NCI-H2227 (cell line): ENCODE results near the gene CTNS.

Experiments
- DNase-seq: peaks from one replicate; lab custom pipeline; 2025; ENCODE audit not compliant: unreplicated experiment; lab: John Stamatoyannopoulos, UW

The CTNS gene

DNA sequence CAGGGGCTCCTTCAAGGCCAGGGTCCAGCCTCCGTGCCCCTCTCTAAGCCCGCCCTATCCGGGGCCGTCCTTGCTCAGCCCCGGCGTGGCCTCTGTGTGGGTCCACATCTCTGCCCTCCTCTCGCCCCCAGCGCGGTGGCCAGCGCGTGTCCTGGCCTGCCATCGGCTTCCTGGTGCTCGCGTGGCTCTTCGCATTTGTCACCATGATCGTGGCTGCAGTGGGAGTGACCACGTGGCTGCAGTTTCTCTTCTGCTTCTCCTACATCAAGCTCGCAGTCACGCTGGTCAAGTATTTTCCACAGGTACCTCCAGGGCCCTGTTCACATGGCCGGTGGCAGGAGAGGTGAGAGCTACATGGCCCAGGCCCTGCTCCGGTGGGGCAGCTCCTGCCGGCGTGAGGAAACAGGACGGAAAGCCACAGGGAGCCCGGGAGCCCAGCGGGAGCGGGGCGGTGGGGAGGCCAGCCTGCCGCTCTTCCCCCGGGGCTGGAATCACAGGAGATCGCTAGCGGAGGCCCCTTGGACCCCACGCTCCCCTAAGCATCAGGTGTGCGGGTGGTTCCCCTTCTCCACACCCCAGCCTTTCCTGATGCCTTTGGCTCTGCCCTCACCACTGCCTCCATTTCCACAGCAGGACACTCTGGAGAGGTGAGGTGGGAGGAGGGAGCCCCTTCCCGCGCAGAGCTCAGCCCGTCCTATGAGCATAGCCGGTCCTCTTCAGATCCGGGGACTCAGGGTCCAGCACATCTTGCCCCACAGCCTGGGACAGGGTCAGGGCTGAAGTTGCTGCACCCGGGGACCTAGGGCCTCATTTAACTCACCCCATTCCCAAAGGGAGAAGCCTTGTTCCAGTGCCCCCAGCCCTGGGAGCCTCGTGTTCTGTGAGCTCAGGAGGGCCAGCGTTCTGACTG is 21.6 kb downstream of the CTNS start:
- no peak for DNase-seq

DNA sequence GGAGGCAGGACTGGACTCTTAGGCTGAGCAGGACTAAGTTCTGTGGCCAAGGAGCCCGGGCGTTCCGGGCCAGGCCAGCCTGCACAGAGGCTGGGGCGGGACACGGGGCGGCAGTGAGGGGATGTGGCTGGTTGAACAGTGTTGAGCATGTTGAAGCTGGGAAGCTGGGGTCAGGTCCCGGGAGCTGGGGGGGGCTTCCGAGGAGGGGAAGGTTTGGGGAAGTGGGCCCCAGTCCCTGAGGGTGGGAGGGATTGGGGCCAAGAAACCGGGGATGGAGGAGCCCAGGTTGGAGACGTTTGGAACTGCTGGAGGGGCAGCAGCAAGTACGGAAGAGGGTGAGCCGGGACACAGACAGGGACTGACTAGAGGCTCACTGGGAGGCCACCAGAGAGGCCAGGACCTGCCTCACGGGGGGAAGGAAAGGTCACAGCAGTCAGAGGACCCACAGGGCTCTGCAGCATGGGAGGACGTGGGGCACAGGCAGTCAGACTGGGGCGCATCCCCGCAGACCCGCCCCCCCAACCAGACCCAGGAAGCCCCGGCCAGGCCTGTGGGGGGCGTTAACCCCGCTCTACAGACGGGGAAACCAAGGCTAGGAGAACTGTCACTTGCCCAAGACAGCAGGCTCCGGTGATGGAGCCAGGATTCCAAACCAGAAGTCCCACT is 22.4 kb downstream of the CTNS start:
- no peak for DNase-seq

DNA sequence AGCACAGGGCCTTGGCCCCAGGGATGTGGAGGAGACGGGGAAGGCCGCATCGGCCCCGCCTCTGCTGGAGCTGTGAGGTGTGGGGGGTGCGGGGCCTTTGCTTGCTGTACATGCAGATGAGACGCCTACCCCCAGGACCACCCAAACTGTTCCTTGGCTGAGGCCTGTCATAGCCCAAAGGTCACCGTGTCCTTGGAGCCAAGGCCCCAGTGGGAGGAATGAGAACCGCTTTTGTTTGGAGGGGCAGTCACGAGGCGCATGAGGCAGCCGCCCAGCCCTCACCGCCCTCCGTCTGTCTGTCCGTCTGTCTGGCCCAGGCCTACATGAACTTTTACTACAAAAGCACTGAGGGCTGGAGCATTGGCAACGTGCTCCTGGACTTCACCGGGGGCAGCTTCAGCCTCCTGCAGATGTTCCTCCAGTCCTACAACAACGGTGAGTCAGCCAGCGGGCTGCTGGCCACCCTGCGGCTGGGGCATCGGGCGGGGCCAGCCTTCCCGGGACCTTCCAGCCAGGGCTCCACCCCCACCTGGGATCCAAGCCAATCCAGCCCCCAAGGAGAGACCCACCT is 23.1 kb downstream of the CTNS start:
- no peak for DNase-seq

DNA sequence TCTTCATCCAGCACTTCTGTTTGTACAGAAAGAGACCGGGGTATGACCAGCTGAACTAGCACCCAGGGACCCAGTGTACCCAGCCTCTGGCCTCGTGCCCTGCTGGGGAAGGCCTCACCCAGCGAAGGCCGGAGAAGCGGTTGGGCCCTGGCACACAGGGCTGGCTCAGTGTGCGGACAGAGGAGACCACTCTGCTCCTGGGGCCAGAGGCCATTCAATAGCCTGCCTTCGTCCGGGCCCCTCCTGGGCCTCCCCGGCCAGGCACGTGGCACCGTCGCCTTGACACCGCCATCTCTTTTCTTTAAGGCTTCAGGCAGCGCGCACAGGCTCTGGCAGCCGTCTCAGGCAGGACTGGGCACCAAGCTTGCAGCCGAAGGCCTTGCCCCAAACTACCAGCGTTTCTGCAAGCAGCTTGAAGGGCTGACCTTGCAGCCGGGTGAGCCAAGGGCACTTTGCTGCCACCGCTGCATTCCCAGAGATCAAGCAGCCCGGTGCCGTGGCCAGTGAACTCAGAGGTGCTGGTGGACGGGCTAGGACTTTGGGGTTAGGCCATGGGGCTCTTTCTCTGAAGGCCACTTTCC is 23.8 kb downstream of the CTNS start:
- no peak for DNase-seq

DNA sequence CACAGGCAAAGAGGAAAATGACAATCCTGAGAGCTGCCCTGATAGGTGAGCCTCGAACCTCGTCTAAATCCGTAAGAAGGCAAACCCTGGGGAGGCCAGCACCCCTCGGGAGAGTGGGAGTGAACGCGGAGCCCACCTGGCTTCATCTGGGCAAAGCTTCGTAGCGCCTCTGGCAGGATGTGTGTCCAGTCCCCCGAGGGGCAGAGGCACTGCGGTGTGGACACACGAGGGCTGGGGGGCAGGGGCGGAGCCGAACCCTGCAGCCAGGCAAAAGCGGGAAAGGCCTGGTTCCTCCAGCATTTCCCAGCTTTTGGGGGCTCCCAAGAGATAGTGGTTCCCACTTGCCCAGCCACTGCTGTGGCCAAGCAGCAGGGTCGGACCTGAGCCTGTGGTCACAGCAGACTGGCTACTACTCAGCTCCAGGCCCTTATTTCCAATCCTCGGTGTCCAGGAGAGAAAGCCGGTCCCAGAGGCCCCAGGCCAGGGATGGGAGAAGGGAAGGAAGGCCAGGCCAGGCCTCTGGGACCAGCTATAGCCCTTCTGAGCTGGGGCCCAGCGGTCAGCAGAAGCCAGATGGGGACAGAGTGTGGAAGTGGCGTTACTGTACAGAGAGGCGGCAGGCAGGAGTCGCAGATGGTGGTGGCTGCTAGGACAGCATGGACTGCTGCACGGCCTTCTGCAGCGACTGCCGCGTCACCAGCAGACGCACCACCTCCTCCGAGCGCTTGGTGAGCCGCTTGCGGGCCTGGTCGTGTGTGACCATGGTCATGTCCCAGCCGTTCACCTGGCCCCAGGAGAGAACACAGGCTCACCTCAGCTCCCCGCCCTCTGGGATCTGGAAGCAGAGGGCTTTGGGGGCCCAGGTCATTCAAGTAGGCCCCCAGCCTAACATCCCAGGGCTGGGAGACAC is 26.8 kb downstream of the CTNS start:
- no peak for DNase-seq

DNA sequence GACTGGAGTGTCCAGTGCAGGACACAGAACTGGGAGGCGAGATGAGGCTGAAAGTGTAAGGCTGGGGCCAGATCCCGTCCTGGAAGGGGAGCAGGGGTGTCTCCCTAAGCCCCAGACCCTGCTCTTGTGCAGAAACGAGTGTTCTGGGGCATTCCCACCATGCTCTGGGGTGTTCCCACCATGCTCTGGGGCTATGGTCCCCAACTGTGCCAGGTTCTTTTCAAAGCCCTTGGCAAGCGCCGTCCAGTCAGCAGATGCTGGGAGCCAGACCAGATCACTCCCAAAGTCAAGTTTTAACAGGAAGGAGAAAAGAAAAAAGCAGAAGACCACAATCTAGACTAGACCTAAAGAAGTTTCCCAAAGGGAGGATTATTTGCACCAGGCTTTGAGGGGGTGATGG is 29.3 kb downstream of the CTNS start:
- no peak for DNase-seq

DNA sequence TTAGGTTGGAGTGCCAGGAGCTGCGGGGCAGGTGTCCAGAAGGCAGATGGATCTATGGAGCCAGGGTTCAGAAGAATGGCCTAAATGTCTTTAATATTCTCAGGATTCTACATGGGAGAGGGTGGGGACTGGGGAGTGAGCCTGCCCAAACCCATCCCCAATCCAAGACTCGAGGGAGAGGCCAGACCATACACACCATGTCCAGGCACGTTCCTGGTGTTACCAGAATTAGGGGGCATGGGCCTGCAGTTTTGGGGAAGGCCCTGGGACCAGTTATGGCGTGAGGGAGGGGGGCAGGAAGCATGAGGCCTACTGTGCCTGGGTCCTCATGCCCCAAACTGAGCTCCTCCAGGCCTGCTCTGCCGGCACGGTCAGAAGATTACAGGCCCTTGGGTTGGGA is 30.0 kb downstream of the CTNS start:
- no peak for DNase-seq

DNA sequence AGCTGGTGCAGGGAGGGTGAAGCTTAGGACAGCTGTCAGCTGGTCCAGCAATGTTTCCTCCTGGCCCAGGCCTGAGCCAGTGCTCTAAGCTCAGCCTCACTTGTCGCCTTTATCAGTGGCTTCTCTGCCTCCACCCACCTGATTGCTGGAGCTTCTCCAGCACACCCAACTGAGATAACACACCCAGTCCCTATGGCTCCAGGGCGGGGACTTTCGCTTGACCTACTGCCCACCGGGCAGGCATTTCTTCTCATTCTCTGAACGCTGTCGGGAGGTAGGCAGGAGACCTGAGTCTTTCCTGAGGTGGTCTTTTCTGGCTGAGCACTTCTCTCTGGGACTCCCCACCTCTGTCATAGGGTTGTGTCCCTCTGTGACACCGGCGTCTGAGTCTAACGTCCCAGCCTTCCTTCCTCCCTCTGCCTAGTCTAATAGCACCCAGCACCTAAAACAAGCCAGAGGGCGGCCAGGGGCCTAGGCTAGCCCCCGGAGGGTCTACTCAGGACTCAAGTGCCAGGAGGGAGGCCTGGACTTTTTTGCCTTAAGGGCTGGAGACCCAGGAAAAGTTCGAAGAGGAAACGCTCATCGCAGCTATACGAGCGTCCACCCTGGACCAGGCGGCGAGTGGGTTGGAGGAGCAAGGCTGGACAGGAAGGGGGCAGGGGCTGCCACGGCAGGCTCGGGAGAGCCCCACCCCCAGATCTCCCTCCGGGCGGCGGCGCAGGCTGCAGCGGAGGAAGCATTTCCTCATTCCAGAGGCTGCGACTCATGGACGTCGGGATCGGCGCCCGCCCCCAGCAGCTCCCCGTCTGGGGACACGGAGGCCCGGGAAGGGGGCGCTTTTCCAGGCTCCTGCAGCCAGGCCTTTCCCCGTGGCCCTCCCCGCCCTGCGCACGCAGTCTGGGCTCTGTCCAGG is 31.1 kb downstream of the CTNS start:
- peak; percentile 73 for DNase-seq

DNA sequence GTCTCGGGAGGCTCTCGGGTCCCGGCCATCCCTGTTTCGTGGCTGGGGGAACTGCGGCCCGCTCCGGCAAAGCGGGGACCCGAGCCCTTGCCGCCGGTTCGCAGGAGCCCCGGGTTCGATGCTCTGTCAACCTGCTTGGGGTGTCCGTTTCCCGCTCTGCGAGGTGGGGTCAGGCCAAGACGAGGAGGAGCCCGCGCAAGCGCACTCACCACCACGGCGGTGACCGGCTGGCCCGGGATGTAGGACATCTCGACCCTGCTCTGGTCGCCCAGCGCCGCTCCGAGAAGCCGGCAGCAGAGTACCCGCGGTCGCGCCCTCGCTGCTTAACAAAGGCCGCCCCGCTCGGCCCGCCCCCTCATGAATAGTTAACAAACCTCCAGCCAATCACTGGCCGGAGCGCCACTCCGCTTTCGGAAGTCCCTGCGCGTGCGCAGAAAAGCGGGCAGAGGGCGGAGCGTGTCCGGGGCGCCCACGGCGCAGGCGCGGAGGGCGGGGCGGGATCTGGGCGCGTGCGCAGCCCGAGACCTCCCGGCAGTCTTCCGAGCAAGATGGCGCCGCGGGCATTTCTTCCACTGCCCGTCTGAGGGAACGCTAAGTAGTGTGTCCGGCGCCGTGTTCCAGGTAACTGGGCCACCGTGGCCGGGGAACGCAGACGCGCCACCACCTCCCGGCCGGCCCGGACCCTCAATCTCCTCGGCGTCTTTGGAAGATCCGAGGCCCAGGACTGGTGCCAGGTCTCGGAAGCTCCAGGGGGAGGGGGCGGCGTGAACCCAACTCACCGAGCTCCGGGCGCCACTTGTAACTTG is 31.9 kb downstream of the CTNS start, which contains the start of the genes EMC6 and TAX1BP3:
Gene EMC6 (plus strand): TSS at position 534 of the 806 bp plus-strand sequence. CDS start 335 bp downstream, outside the sequence.
Gene TAX1BP3 (minus strand): TSS at position 300 of the 806 bp plus-strand sequence. CDS start 52 bp downstream, at position 248.
- DNase-seq, result peak; percentile 97

DNA sequence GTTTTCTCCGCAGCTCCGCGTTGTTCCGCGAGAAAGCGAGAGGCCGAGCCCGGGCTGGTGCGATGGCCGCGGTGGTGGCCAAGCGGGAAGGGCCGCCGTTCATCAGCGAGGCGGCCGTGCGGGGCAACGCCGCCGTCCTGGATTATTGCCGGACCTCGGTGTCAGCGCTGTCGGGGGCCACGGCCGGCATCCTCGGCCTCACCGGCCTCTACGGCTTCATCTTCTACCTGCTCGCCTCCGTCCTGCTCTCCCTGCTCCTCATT is 32.5 kb downstream of the CTNS start:
- DNase-seq, result no peak

DNA sequence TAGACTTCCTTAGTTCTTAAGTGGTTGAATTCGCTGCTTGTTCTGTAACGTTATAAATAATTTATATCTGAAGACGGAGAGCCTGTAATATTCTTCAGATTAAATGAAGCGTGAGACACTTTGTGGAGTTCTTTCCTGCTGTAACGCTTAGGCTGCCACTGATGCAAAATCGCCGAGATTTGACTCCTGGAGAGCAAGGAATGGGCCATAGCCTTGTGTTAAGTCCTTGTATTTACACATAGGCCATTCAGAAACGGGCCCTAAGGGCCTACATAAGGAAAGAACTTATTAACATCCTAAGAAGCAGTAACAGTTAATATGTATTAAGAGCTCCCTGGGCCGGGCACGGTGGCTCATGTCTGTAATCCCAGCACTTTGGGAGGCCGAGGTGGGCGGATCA is 33.0 kb downstream of the CTNS start:
- DNase-seq, result no peak

DNA sequence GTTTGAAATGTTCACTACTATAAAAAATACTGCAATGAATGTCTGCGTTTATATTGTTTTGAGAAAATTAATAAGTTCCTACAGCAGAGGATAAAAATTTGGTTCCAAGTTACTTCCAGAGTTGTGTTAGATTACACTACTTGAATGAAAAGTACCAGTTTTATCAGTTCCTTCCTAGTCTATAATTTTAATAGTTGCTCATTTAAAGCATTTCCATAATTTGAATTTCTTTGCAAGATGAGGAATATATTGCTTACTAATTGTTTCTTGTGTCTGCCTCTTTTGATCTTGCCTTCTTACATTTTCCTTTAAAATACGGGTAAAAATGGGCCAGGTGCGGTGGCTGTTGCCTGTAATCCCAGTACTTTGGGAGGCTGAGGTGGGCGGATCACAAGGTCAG is 36.0 kb downstream of the CTNS start:
- no peak for DNase-seq

DNA sequence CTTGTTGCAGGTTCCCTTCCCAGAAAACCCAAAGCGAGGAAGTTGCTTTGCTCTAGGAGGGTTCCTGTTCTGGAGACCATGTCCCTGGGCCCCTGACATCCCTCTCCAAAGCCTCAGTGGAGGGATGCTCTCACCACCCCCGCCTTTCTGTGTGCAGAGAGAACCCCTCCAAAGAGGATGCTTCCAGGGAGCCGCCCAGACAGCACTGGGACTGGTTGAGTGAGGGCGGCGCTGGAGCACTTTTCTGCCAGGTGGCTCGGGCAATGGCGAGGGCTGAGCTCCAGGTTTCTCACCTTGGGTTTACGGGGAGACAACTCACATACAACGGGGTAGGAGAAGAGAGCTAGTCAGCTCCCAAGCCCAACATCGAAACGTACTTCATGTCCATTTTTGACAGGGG is 39.3 kb downstream of the CTNS start:
- no peak for DNase-seq

DNA sequence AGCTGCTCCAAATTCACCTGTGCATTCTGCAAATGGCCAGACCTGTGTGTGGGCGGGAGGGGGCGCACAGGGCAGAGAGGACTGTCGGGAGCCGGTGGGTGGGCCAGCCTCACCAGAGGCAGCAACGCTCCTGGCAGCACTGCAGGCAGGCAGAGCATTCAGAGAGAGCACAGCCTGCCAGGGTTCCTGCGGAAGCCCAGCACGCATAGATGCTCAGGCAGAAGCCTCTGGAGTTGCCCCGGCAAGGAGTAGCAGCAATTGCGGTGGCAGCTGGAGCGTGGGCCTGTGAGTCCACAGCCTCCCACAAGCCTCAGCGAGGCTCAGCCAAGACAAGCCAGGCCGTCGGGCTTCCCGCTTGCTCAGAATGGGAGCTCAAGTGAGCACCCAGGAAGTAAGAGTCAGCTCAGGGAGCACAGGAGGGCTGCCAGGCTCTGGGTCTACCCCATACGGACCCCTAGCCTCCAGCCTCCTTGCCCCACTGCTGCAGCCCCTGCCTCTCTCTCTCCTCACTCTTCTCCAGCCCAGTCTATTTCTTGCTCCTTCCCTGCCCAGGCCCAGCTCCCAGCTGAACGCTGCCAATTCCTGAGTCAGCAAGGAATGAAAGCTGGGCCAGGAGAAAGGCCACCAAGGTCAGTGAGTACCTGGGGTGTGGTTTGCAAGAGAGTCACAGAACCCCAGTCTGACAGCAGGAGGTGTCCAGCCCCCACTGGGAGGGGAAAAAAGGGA is 41.7 kb downstream of the CTNS start:
- DNase-seq, result no peak

DNA sequence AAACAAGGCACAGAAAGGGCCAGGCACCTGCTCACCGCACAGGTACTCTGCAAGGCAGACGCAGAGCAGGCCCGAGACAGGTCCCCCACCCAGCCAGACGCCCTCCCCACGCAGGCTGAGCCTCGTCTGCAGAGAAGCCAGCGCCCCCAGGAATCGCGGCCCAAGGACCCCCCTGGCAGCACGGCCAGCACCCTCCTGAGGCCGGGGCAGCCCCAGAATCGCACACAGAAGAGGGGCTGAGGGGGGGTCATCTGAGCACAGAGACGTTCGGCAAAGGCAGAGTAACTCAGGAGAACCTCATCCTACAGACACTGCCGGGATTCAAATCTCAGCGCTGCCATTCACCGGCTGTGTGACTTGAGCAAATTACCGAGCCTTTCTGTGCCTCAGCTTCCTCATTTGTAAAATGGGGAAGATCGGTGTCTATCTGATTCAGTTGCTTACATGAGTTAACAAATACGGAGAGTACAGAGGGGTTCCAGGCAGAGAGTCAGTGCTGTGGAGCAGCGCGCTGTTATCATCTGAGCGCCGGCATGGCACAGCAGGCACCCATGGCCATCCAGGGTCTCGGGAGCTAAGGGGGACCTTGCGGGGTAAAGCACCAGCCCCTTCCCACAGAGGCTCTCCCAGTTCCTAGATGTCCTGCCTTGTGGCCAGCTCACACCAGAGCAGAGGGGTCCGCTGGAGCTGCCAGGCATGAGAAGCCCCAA is 42.4 kb downstream of the CTNS start:
- no peak for DNase-seq

DNA sequence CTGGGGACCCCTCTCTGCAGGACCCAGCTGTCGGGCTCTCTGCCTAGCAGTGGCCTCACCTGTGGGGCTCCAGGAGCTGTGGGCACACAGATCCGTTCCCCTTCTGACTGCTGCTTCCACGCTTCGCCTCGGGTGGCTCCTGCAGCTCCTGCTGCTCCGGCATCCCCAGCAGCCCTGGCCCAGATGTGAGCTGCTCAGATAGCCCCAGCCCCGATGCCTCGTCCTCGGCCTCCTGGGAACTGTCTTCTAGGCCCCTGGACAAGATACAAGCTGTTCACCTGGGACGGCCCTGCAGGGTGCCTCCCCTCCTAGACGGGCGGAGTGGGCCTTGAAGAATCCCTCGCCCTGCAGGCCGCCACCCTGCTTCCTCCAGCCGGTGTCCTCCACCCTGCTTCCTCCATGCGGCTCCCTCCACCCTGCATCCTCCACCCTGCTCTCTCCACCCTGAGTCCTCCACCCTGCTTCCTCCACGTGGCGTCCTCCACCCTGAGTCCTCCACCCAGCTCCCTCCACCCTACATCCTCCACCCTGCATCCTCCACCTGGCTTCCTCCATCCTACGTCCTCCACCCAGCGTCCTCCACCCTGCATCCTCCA is 43.1 kb downstream of the CTNS start:
- no peak for DNase-seq

DNA sequence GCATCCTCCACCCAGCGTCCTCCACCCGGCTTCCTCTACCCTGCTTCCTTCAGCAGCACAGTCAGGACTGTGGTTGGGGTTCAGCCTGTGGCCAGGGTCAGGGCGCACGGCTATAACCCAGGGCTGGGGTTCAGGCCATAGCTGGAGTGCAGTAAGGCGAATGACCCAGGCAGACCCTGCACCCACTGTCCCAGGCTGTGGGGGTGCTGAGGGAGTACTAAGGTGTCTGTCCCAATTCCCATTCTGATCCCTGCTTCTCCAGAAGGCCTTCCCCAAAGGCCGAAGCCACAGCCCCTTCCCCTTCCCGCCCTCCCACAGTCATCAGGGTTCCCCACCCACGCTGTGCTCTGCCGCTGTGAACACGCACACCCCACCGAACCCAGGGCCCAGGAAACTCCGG is 44.5 kb downstream of the CTNS start:
- DNase-seq, result no peak
